Stimulated activated CD8-positive, alpha-beta memory T cell treated with anti-CD3 and anti-CD28 coated beads, Interleukin-15, amount 100 ng/mL, for 4 hours (primary cell): ENCODE measurements around the gene SLC22A5.
A peak's percentile ranks its signal among the peaks of the same experiment; 100 is the strongest.
"Not testable (repeated sequence)": the region's sequence is repeated elsewhere in the genome, so short reads cannot be mapped to it uniquely, and the experiment has no call there.

Source experiments
- DNase-seq, 2 donors: peaks; one replicate each; pipeline ENCODE4 v3.0.0-alpha.2; 2020; ENCODE audit warnings: low read depth in 2 of 2

SLC22A5 gene

DNA sequence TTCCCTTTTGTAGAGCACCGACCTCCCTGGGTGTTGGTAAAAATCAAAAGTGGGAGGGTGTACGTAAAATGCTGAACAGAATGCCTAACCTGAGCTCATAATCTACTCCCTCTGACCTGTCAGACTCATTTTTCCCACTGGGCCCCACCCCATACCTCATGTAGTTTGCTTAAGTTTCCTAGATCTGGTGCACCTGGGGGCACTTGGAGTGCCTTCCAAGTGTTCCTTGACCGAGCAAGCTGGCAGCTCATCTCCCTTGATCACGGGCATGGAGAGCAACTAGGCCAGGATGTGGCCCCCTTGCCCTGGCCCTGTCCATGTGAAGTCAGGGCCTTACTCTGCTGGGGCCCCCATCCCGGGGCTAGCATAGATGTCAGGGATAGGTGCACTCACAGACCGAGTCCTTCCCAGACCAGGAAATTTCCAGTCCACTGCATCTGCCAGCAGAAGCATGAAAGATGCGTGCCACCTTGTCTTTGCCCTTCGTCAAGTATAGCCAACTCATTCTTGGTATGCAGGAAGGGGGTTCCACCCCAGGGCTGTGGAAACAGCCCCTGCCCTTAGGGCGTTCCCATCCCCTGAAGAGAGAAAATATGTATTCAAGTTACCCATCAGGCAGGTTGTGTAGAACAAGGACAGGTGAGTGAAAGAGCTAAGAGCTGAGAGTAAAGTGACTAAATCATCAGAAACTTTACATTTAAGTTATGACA, 41.9 kb downstream of the SLC22A5 start:
- no peak for DNase-seq

DNA sequence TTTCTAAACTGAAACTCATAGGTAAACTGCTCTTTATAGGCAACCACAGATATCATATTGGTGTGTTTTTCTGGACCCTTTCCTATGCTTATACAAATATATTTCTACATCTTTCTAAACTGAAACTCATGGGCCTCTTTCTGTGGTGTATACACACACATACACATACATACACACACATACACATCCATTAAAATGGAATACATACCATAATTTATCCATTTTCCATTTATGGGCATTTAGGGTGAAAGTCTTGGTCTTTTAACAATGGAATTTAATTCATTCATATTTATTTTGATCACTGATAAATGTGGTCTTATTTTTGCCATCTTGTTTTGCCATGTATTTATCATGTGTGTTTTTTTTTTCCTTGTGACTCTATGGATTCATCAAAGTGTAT, 44.1 kb downstream of the SLC22A5 start:
- DNase-seq = no peak

- DNase-seq = no peak
Observed at GRCh38 chr5:132414634-132415378, 45.3 kb downstream of the SLC22A5 start.

- DNase-seq = not testable (repeated sequence)
Observed at GRCh38 chr5:132415516-132415915, 46.0 kb downstream of the SLC22A5 start.

DNA sequence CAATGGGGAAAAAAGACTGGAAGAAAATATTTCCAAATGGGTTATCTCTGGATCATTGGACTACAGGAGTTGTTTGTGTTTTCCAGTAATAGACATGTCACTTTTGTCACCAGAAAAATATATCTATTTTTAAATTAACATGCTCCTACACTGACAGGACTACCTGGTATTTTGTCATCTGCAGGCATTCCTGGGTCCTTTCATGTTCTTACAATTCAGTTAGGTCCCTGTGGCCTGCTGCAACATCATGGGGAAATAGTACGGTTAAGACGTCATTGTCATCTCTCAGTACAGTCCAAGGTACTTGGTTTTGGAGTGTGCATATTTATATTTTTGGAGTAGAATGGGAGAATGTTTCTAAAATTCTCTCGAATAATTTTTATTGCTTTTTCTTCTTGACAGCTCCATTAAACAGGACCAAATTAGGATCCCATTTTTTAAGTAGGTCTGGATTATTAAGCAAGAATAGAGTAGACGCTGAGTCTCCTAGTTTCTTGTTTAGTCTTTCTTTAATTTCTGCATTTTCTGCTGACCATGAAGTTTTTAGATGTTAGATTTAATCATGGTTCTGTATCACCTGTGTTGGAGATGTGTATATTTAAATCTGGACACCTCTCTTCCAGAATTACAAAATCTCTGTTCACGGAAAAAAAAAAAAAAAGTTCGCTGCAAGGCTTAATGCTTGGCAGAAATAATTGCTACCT, 46.9 kb downstream of the SLC22A5 start:
- no peak for DNase-seq

DNA sequence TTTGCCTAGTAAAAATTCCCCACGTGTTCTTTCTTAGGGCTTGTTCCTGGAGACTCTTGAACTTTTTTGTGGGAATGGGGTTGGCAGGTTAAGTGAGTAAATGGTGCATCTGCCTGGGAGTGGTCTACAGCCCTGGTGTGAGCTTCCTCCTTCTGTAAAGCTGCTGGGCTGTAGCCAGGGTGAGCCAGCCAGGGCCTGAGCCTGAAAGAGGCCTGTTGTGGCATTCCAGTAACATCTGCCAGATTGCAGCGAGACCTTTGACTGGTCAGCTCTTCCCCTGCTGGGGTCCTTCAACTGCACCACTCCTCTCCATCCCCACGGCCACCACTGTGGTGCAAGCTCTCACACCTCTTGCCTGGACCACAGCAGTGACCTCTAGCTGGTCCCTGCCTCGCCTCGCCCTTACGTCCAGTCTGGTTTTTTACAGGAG, 47.5 kb downstream of the SLC22A5 start:
- no peak for DNase-seq

- no peak for DNase-seq
Observed at GRCh38 chr5:132417461-132417860, 48.0 kb downstream of the SLC22A5 start.

- no peak for DNase-seq
Observed at GRCh38 chr5:132417889-132418485, 48.5 kb downstream of the SLC22A5 start.

DNA sequence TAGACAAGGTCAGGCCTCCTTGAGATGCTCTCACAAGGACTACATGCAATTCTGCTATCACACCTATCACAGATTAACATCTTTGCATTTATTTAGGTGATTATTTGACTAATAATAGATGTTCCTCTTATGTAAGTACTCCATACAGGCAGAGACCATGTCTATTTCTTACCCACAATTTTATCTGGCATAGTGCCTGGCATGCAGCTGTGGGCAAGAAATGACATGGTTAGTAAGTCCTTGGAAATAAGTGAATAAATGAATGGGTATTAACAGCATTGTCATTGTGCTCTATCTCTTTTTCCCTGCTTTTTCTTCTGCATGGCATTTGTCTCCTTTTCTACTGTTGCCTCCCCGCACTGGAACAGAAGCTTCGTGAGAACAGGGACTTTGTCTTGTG, 49.4 kb downstream of the SLC22A5 start:
- no peak for DNase-seq

DNA sequence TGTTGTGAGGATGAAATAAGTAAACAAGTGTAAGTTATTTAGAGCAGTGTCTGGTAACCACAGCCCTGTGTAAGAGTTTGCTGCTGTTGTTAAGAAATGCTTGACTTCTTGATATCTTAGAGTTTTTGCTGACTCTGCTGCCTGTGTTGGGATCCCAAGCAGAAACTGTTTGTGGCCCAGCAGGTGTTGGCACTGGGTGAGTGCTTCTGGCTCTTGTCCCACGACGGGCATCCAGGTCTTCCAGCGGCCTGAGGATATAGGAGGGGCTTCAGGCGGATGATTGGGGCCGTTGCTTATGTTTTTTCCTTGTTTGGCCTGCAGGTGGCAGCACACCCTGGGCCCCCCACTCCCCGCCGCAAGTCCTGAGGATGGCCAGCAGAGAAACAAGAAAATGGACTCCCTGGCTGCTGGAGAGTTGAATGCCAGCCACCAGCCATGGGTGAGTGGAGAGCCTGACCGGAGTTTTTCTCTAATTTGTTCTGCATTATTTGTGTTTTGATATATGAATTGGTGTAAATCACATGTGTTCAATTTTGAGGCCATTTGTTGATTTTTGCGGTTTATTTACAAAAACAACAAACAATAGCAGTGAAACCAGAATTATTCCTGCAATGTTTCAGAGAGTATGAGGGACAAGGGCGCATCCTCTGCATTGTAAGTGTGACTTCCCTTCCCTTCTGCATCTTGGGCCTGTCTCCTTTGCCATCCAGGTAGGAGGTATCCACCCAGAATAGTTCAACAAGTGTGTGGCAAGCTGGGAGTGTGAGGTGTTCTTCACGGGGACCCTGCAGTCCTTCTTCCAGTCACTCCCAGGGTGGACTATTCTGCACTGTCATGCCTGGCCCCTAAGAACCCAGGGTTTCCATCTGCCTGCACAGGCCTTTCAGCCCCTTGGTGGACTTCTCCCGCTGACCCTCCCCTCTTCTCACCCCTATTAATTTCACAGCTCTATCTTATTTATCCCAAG, 50.3 kb downstream of the SLC22A5 start:
- no peak for DNase-seq

DNA sequence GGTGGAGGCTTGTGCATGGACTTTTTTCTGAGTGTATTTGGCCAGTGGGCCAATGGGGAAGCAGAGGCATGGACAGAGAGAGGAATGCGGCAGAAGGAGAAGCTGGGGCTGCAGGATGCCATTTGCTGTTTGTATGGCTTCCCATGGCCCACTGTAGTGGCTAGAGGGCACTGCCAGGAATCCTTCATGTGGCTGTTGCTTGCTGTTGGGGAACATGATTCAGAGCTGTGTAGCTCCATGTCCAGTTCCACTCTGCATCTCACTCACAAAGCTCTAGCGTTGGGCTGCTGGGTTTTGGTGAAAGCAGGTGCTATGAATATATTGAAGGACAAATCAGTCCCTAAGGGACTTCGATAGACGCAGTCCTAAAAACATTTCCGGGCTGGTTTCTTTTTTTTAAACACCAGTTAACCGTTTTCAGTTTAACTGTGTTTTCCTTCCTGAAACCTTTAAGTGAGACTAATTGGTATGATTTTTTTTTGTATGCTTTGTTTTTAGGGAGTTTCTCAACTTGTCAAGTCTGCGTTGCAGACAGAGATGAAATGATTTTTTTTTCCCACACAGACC, 51.3 kb downstream of the SLC22A5 start:
- DNase-seq = no peak

DNA sequence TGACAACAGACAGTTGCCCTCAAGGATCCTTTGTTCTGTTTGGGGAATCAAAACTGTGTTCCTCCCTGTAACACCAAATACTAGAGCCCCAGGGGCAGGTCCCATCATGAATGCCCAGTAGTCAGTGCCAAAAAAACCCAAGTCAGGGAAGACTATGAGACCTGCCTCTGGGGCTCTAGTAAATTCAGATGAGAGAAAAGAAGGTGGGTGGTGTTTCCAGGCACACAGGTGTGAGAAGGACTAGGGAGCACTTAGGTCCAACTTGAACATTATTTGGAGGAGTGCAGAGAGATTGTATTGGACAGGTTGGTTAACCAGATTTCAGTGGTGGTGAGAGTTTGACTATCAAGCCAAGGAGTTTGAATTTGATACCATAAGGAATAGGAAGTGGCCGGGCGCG, 52.0 kb downstream of the SLC22A5 start:
- no peak for DNase-seq

DNA sequence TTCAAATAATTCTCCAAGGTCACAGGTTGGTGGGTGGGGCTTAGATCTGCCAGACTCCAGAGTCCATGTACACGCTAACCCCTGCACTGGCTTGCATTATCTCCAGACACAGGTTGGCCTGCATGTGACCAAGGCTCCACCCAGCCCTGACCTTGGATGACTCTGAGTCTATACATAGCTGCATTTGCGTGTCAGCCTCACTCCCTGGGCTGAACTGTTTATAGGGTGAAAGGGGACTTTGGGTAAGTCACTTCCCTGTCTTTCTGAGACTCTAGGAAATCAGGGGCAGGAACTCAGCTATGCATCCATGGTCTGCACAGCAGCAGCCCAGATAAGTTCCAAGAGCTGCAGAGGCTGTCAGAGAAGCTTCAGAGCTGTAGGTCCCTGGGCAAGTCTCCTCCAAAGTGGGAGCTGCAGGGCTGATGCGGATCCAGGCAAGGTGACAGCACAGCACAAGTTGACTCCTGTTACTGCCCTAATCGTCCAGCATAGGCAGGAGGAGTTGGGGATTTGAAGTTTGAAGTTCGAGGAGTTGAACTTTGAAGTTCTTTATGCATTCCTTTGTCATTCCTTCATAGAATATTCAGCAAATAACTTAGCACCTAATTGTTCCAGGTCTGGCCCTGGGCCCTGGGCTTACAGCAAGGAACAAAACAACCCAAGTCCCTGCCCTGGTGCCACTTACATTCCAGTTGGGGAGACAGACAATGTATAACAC, 53.4 kb downstream of the SLC22A5 start:
- no peak for DNase-seq

- no peak for DNase-seq
Observed at GRCh38 chr5:132423438-132423898, 54.0 kb downstream of the SLC22A5 start.

DNA sequence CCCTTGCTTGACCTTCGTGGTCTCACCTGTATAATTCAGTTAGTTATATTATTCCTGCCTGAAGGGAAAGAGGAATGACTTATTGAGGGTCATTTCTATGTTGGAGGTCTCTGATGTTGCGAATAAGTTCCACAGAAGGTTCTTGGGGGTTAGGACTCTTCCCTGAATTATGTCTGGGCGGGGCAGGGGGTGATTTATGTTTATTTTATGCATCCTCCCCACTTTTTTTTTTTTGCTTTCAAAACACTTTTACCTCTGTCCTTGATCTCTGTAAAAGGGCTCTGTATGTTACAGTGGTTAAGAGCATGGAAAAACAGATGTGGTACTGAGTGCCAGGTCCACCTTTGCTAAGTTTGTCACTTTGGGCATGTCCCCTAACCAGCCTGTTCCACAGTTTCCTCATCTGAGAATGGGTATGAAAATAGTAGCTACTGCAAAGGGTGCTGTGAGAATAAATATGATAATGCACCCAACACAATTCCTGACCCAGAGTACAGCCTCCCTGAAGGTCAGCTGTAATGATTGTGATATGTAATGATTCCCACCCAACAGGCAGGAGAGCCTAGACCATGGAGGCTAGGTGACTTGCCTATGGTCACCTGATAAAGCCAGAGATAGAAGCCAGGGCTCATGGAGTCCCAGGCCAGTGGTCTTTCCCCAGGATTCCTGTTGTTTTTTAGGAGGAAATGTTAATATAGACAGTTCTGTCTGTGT, 54.8 kb downstream of the SLC22A5 start:
- DNase-seq = no peak

DNA sequence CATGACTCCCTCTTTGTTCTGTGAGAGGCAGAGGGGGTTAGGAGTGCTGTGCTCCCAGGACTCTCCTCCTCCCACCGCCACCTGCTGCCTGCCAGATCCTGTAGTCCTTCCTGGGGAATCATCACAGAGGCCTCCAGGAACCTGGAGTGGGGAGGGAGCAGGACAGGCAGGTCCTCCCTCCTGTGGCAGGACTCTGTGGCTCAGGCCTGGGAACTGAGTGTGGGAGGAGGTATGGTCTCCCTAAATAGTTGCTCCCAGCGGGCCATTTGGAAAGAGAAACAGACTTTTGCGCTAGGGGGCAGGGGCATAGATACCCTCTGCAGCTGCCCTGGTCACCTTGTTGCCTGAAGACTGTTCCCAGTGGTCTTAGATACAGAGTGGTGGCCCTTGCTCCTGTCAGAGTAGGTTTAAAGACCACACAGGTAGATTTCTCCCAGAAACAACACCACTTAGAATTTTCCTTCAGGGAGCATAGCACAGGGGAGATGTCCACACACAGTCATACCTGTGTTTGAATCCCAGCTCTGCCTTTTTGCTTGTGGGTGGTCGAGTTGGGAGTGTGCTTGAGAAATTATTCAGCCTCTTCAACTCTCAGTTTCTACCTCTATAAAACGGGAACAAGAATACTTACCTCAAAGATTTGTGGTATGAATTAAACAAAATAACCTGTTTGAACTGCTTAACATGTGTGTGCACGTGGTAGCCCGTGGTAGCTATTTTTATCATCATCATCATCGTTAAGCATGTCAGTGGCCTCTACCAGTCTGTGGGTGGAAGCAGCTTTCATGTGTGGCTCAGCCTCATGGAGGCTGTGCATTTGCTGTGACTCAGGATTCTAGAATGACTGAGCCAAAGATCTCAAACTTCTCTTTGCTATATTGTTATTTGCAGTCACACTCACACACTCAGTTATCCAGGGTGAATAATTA, 55.8 kb downstream of the SLC22A5 start:
- DNase-seq = peak in 1 of 2 donors; percentile 75

- DNase-seq = no peak
Observed at GRCh38 chr5:132425975-132426524, 56.5 kb downstream of the SLC22A5 start.
